NCI-H1930 (cell line): ENCODE data around the gene HEATR5B.

Source experiments
- DNase-seq, 2 experiments: peaks; one replicate each; lab custom pipeline; 2025; lab: John Stamatoyannopoulos, UW

The HEATR5B gene

DNA sequence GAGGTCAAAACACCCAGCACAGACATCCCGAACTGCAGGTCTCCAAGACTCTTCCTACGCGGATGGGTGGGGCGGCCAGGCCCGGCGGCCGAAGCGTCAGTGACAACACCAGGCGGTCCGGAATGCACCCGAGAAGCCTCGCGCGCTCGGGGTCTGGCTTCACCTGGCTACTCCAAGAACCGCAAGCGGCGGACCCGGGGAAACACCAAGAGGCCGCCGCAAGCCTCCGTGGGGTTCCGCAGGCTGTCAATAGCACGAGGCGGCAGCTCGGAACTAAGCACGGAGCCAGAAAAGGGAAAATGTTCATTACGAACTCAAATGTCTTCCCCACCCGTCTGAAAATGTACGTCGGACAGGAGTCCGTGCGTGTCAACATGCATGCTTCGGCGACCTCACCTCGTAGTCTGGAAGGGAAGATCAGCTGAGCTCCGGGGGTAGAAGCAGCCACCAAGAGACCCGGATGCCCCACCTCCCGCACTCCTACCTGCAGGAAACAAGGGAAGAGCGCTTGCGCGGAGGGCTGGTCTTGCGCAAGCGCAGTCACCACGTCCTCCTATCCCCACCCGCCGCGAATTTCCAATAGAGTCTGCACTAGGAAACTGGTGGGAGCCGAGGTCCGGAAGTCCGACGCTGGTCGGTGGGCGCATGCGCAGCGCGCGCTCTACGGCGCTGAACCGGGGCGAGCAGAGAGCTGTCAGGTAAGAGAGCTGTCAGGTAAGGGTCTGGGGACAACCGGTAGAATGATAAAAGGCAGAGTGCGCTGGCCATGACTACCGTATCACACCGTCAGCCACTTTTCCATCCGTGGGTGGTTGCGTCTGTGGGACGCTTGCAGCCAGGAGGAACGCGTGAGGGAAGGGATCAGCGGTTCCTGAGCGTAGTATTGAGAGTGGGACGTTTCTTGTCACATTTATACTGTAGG is at the start of gene HEATR5B, which contains the start of gene GPATCH11:
HEATR5B (minus strand) TSS at position 500 of the 922 bp plus-strand sequence. CDS start 958 bp downstream, outside the sequence.
GPATCH11 (plus strand) TSS at position 646 of the 922 bp plus-strand sequence. CDS start 3,864 bp downstream, outside the sequence.
- peak; percentile 93 to 97 for DNase-seq

DNA sequence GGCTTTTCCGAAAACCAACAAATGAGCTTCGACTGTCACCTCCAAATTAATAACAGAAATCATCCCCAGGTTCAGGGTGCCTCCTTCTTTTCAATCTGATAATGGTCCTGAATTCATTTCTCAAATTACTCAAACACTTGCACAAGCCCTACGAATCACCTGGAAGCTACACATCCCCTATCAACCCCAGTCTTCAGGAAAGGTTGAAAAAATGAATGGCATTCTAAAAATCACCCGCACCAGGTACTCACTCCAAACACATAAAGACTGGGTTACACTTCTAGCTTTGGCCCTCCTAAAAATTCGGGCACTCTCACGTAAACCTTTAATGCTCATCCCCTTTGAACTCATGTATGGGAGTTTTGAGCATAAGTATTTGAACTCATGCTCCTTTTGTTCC is 48.7 kb upstream of the HEATR5B start:
- DNase-seq: no peak

DNA sequence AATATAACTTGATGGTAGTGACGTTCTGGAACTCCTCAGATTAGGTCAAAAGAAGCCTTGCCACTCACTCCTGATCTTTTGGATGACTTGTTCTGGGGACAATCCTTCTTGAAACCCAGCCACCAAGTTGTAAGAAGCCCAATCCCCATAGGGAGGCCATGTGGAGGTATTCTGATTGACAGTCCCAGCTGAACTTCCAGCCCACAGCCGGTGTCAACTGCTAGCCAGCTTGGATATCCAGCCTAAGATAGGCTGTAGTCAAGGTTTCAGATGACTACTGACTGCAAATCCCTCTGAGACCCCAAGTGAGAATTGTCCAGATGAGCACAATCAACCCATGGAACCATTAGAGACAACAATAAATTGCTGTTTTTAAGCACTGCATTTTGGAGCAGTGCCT is 41.2 kb upstream of the HEATR5B start:
- no peak for DNase-seq

DNA sequence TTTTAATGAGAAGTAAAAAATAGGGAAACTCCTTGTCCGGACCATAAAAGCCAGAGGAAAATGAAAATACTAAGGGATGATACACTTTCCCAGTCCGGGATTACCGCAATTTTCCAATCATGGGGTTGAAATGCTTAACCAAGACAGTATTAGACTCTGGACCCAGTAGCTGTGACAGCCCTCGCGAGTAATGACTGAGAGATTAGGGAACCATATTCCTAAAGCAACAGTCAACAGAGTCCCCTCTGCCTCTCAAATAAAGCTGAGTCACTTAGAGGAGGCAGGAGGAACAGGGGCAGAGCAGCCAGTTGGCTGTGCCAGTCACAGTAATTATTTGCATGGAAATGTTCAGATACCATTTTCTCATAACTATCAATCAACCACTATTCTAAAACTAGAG is 35.0 kb upstream of the HEATR5B start:
- DNase-seq: no peak

DNA sequence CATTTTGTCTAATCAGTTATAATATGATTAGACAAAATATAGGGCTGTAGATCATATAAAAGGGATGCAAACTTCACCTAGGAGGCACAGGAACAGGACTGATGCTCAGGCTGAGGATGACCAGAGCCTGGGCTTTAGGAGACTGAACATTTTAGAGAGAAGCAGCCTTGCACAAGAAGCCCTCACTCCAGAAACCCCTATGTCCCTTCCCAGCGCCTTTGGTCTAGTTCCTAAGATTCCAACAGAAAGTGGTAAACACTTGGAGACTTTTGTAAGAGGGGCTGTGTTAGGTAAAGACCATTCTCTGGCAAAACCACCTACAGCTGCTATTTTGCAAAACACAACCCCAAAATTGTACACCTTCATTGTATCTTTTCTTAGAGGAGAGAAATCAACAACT is 33.4 kb upstream of the HEATR5B start:
- DNase-seq: no peak

DNA sequence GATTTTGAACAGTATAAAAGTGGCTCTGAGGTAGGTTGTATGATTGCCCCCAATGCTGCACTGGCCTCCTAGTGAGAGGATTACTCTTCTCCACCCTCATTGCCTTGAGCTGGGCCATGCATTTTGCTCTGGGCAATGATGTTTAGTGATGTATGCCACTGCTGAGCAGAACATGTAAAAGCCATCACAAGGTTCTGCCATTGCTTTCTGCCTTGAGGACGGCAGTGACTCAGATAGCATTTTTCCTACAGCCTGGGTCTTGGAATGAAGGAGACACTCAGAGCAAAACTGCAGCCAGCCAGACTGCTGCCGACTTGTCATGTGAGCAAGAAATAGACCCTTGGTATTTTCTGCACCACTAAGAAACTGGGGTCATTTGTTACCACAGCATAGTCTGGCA is 27.8 kb upstream of the HEATR5B start:
- no peak for DNase-seq

DNA sequence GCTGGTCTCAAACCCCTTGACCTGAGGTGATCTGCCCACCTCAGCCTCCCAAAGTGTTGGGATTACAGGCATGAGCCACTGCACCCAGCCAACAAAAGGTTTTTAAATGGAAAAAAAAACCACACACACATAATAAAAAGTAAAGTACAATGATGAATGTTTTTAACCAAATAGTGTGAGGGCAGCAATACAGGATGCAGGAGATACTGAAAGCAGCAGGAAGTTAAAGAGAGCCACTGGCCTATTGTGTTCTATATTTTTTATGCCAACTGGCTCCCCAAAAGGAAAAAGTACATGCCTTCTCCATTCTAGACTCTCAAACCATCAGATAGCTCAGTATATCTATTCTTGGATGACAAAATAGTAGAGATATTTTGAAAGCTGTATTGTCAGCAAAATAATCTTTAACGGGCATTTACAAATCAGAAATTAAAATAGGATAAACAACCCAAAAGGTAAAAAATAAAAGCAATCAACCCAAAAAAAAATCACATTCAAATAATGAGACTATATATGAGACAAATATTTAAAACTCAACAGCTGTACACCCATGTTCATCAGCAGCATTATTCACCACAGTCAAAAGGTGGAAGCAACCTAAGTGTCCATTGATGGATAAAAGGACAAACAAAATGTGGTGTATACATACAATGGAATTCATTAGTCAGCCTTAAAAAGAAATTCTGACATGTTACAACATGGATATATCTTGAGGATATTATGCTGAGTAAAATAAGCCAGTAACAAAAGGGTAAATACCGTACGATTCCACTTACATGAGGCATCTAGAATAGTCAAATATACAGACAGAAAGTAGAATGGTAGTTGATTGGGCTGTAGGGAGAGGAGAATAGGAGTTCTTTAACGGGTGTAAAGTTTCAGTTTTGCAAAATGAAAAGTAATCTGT is 26.4 kb upstream of the HEATR5B start:
- no peak for DNase-seq

DNA sequence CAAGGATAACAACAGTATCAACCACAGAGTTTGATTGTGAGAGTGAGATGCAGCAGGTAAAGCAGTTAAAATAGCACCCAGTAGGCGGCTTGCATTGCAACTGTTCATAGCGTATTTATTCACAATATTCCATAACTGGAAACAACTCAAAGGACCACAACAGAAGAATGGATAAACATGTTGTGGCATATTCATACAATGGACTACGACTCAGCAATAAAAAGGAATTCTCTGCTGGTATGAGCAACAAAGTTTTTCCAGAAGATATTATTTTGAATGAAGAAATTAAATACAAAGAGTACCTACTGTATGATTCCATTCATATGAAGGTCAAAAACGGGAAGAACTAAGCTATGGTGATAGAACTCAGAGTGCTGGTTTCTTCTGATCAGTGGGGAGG is 25.4 kb upstream of the HEATR5B start:
- no peak for DNase-seq

DNA sequence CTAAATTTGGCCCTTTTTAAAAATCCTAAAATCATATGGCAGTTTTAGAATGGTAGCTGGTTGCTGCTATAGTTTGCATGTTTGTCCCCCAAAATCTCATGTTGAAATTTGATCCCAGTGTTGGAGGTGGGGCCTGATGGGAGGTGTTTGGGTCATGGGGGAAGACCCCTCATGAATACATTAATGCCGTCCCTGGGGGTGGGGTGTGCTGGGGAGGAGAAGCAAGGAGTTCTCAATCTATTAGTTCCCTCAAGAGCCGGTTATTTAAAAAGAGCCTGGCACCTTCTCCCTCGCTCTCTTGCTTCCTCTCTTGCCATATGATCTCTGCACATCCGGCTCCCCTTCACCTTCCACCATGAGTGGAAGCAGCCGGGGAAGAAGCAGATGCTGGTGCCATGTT is 21.0 kb upstream of the HEATR5B start:
- no peak for DNase-seq

DNA sequence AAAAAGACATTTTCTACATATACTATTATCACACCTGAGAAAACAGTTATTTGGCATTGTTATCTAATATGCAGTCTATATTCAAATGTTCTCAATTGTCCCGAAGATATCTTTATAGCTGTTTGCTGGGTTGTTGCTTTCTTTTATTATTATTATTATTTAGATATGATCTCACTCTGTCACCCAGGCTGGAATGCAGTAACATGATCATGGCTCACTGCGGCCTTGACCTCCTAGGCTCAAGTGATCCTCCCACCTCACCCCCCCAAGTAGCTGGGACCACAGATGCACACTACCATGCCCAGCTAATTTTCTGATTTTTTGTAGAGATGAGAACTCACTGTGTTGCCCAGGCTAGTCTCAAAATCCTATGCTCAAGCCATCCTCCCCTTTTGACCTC is 20.0 kb upstream of the HEATR5B start:
- no peak for DNase-seq

DNA sequence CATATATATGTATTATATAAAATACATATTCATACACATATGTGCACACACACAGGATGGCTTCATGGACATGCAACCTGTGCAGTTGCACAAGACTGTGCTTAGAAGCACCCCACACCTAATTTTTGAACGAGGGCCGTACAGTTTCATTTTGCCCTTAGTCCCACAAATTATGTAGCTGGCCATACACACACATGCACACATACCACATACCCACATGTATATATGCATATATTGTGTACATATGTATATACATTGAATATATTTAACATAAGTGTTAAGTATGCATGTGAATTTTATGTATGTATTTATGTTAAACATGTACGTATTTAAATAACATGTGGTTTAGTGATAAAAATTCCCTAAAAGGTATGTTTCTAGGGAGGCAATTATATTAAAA is 18.4 kb upstream of the HEATR5B start:
- DNase-seq: no peak

DNA sequence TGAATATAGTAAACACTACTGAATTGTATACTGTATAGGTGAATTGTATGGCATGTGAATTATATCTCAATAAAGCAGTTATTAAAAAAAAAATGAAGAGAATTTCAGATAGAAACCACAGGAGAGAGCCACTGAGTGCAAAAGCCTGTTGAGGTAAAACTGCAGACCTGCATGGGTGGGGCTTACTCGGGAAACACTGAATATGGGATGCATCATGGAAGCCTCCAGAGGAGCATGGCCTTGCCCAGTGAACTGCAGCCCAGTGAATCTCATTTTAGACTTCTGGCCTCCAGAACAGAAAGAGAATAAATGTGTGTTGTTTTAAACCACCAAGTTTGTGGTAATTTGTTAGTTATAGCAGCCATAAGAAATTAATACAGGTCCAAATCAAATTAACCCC is 15.9 kb upstream of the HEATR5B start:
- no peak for DNase-seq

DNA sequence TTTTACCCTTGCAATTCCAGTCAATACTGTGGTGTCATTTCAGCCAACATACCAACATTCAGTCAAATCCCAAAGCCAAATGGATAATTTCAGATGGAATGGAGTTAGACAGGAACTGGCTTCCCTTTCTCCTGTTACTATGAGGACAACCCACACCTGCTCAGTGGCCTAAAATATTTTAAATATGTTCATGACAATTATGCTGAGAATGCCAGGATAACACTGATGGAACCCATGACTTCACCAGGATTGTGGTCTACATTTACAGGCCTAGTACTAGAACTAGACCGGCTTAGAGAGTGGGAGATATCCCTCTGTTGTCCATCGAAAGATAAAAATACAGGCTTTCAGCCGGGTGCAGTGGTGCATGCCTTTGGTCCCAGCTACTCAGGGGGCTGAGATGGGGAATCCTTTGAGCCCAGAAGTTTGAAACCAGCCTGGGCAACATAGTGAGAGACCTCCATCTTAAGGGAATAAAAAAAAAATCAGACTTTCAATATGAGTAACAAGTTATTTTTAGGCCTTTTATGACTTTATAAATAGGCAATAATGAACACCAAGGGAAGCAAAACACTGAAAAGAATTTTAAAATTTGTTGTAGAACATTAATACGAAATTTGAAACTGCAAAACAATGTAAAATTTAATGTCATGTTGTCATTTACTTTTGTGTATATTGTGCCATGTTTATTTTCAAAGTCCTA is 14.4 kb upstream of the HEATR5B start:
- no peak for DNase-seq

DNA sequence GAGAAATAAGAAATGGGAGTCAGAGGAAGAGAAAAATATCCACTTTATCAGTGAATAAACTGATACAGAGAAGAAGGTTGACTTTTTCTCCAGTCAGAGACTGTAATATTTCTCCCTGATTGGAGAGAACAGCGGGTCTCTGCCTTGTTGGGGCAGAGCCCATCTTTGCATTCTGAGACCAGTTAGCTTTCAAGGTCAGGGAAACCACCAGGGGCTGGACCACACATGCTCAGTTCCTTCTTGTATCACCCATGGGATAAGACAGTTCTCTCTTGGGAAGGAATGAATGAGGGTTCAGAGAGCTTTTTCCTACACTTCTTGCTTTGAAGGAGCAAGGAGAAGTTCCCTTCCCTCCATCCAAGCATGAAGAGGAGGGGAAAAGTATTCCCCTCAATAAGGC is 12.4 kb upstream of the HEATR5B start:
- no peak for DNase-seq

DNA sequence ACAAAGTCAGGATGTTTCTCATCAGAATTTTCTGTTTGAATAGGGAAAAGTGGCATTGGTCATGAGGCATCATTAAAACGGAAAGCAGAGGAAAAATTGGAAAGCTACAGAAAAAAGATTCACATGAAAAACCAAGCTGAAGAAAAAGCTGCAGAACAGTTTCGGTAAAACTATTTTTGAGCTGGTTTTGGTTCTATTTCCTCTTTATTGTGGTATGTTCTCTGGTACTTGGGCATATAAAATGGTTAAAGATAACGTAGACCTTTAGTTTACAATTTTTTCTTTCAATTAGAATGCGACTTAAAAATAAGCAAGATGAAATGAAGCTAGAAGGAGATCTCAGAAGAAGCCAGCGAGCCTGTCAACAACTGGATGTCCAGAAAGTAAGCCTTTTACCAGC is 7.7 kb upstream of the HEATR5B start:
- no peak for DNase-seq

DNA sequence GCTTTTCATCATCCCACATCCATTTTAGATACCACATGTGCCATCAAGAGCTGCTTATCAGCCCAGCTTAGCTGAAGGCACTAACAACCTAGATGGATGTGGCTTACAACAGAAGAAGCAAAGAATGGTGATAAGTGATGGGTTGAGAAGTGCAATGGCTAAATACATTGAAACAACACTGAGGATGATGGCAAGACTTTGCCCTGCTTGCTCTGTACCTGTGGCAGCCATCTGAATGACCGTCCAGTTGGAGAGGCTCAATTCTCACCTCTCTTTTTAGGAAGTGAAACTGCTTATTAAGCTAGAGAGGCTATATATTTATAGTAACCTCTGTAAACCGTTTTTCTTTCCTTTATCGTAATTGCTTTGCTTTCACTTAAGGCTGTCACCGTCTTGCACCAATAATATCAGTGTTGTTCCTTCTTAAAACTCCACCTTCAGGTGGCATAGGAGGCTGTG is 5.9 kb upstream of the HEATR5B start:
- DNase-seq: no peak

DNA sequence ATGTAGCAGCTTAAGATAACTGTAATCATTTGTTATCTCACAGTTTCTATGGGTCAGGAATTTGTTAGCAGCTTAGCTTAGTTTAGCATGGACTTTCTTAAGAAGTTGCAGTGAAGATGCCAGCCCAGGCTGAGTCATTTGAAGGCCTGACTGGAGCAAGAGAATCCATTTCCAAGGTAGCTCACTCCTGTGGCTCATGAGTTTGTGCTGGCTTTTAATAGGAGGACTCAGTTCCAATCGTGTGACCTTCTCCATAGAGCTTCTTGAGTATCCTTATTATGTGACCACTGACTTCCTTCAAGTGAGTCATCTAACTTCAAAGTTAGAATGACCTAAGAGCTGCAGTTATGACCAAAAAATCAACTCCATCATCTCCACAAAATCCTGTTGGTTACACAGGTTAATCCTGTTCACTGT is 1.6 kb upstream of the HEATR5B start:
- no peak for DNase-seq

DNA sequence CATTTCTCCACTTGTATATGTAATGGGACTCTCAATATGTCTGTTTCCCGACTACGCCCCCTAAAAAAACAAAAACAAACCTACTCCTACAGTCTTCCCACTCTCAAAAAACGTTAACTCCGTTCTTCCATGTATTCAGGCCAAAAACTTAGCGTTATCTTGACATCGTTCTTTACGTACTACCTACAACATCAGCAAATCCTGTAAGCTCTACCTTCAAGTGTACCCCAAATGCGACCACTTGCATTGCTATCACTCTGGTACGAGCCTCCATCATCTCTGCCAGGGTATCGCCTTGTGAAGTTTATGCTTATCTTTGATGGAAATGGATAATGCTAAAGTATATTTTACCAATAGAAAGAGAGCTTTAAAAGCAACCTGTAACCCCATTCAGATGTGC is 625 bp upstream of the HEATR5B start:
- no peak for DNase-seq

DNA sequence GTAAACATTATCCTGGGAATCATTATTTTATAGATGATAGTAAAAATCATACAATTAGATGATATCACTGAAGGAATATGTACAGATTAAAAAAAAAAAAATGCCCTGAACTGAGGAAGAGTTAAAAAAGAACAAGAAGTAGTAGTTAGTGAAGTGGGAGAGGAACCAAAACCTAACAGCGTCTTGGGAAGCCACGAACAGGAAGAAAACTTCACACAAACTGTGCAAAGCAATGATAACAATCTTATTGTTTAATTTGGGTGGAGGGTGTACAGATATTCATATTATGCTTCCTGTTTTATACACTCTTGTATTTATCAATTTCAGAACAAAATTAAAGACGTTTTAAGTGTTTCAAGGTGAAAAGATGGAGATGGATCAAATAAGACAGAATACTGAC is 3.5 kb downstream of the HEATR5B start:
- no peak for DNase-seq

DNA sequence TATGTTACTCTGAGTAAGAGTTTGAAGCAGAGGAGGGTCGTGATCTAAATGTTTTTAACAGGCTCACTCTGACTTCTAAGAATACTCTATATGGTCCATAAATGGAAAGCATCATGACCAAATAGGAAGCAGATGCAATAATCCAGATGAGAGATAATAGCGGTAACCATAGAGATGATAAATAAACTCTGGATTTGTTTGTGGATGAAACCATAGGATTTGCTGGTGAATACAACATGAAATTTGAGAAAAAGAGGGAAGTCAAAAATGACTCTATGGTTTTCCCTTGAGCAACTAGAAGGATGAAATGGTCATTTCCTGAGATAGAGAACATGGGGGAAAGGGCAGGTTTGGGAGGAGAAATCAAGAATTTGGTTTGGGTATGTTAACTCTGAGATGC is 3.9 kb downstream of the HEATR5B start:
- no peak for DNase-seq

DNA sequence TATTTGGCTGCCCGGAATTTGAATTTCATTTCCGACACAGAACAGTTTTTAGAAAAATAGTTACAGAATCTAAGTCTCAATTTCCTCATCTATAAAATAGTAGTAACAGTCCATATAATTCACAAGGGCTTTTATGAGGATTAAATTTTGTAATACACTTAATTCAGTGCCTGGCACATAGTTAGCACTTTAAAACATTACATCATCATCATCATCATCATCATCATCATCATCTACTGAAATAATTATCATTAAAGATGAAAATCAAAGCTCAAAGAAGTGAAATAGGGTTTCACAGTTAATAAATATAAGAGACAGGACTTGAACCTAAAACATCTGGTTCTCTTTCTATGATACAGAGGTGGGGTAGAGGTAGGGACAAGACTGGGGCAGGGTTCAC is 13.2 kb downstream of the HEATR5B start:
- DNase-seq: no peak

DNA sequence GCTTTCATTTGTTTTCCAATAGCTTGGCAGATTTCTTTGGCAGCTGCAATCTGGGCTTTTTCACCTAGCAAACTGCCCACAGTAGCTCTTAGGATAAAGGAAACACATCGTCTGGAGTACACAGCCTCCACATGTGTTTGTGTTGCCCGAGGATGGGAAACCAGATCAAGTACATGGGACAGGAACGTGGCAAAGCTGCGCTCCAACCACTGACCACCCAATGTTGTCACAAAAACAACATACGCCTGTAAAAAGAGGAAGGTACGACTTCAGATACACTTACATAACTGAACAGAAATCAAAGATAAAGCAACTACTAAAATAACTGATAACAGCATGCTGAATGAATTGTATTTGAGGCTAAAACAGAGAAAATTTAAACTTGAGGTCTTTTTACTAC is 15.5 kb downstream of the HEATR5B start:
- DNase-seq: no peak
